HepG2 (cell line): ENCODE results near the gene ANKRD31. TPM values are rescaled to one million over a fixed set of nuclear protein-coding genes. Genes with fewer than 3 reads are reported as not detected.

Source experiments
- BCL6 ChIP-seq: IDR thresholded peaks from 2 replicates; pipeline ENCODE4 v1.6.1; 2016; ENCODE audit warnings: missing genetic modification reagents, missing compliant biosample characterization
- FOSL2 ChIP-seq: sonication (generic); formaldehyde crosslinking; IDR thresholded peaks from 2 replicates; pipeline ENCODE4 v1.4.0; 2020; ENCODE audit warnings: missing genetic modification reagents
- FOXK1 ChIP-seq: sonication (generic); formaldehyde crosslinking; IDR thresholded peaks from 2 replicates; pipeline ENCODE4 v1.4.0; 2020; ENCODE audit warnings: low read depth, missing genetic modification reagents, borderline replicate concordance
- HIC2 ChIP-seq: sonication (generic); formaldehyde crosslinking; IDR thresholded peaks from 2 replicates; pipeline ENCODE4 v1.9.0; 2022; ENCODE audit warnings: low read depth, missing genetic modification reagents
- KDM1A ChIP-seq: IDR thresholded peaks from 2 replicates; pipeline ENCODE4 v1.6.1; 2016; ENCODE audit warnings: missing compliant biosample characterization
- SMC3 ChIP-seq: IDR thresholded peaks from 2 replicates; pipeline ENCODE4 v1.6.1; 2011; ENCODE audit warnings: low read length, improper control_type of control experiment
- STAG1 ChIP-seq: sonication (generic); formaldehyde crosslinking; IDR thresholded peaks from 2 replicates; pipeline ENCODE4 v1.4.0; 2020; ENCODE audit warnings: missing genetic modification reagents
- UBTF ChIP-seq: sonication (generic); formaldehyde crosslinking; IDR thresholded peaks from 2 replicates; pipeline ENCODE4 v1.4.0; 2020; ENCODE audit warnings: mild to moderate bottlenecking, missing genetic modification reagents
- ZBTB21 ChIP-seq: sonication (generic); formaldehyde crosslinking; IDR thresholded peaks from 2 replicates; pipeline ENCODE4 v1.4.0; 2020; ENCODE audit warnings: missing genetic modification reagents
- ZFP36L2 ChIP-seq: sonication (generic); formaldehyde crosslinking; IDR thresholded peaks from 2 replicates; pipeline ENCODE4 v1.4.0; 2020; ENCODE audit warnings: missing genetic modification reagents
- ZMYM3 ChIP-seq: sonication (generic); formaldehyde crosslinking; IDR thresholded peaks from 2 replicates; pipeline ENCODE4 v1.5.1; 2020; ENCODE audit warnings: mild to moderate bottlenecking, missing genetic modification reagents
- ZMYM4 ChIP-seq: sonication (generic); formaldehyde crosslinking; IDR thresholded peaks from 2 replicates; pipeline ENCODE4 v1.8.1; 2023; ENCODE audit warnings: mild to moderate bottlenecking, missing genetic modification reagents
- ZNF274 ChIP-seq: sonication (generic); formaldehyde crosslinking; IDR thresholded peaks from 2 replicates; pipeline ENCODE4 v1.5.1; 2020; ENCODE audit warnings: mild to moderate bottlenecking, missing genetic modification reagents
- ZNF607 ChIP-seq: sonication (generic); formaldehyde crosslinking; IDR thresholded peaks from 2 replicates; pipeline ENCODE4 v1.5.1; 2020; ENCODE audit warnings: missing genetic modification reagents, mild to moderate bottlenecking, borderline replicate concordance
- ZNF629 ChIP-seq: sonication (generic); formaldehyde crosslinking; conservative IDR thresholded peaks from 2 replicates; pipeline ENCODE4 v1.5.0; 2020; ENCODE audit warnings: missing genetic modification reagents
- ZNF713 ChIP-seq: sonication (generic); formaldehyde crosslinking; IDR thresholded peaks from 2 replicates; pipeline ENCODE4 v1.4.0; 2020; ENCODE audit warnings: mild to moderate bottlenecking, missing genetic modification reagents
- polyA plus RNA-seq, 8 experiments: library from polyadenylated mRNA; depleted of rRNA in 3 of 8; stranded (reverse) in 7 of 8; unstranded in 1 of 8; fragments of >200 nt; fragmentation: Illumina TruSeq in 4 of 8; extraction: Trizol in 4 of 8; gene quantifications; 2 replicates each; pipeline versions ENCODE4 v1.2.1 to v1.2.3, GENCODE V29; 2011 to 2016; ENCODE audit warnings: low read depth in 4 of 8, missing spikeins in 1 of 8, mixed read lengths in 1 of 8; ENCODE audit not compliant: insufficient read depth in 1 of 8
- total RNA-seq, 5 experiments: library from RNA; depleted of rRNA; stranded (reverse); fragments of >200 nt; fragmentation: Illumina TruSeq; extraction: Trizol; gene quantifications; 2 replicates each; pipeline ENCODE4 v1.2.3, GENCODE V29; 2016; ENCODE audit warnings: low read depth in 1 of 5
- TF ChIP-seq, protein P1 (sequence below): sonication (generic); formaldehyde crosslinking; IDR thresholded peaks from 2 replicates; pipeline ENCODE4 v1.4.0; 2020; ENCODE audit warnings: missing genetic modification reagents, low read depth, mild to moderate bottlenecking, borderline replicate concordance
- TF ChIP-seq, protein P2 (sequence below): sonication (generic); formaldehyde crosslinking; IDR thresholded peaks from 2 replicates; pipeline ENCODE4 v1.4.0; 2020; ENCODE audit warnings: missing genetic modification reagents, mild to moderate bottlenecking, borderline replicate concordance
- TF ChIP-seq, protein P3 (sequence below): sonication (generic); formaldehyde crosslinking; IDR thresholded peaks from 2 replicates; pipeline ENCODE4 v1.5.0; 2020; ENCODE audit warnings: mild to moderate bottlenecking, missing genetic modification reagents

The ANKRD31 gene
- total and polyA plus RNA-seq, 2 of the 13 experiments (the other 11 are each of a cell fraction or from before 2014, with no cell fraction given): 0.01 to 0.09 TPM

DNA sequence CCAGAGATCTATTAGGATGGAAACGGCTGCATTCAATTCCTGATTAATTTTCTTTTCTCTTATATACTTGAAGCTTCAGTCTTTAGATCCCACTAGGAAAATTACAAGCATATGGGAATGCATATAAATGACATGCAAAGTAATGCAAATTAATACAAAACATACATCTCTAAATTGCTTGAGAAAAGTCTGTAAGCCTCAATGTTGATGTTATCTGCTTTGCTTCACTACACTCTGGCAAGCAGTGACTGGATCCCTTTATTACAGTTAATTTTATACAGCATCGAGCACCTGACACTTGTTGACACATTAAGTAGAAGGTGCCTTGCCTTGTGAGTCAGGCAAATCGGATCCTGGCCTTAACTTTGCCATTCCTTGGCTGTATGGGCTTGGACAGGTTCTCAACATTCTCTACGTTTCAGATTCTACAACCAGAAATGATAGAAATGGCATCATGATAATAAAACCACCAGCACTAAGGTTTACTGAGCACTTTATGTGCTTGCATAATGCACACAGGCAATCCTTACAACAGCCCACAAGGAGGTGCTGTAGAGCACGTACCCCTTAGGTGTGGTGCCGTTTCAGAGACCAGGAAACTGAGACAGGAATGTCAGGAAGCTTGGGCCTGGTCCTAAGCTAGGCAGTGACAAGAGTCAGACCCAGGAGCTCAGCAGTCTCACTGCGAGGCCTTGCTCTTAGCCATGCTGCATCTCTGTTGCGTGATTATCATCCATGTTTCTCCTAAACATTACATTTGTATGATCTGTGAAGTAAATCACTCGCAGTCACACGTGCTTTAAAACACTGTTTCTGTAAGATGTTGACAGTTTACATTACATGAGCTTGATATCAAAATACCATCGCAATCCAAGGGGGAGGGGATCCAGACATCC is 187.0 kb downstream of the ANKRD31 start (continued):
- TF ChIP-seq ZMYM4 (CRISPR knock-in tag): peak; percentile 58; the same call in 1 of the 2 replicates
- peak; percentile 52; the same call in 1 of the 2 replicates for TF ChIP-seq ZMYM3 (CRISPR knock-in tag)
- peak; percentile 51 for TF ChIP-seq FOSL2 (CRISPR knock-in tag)
- TF ChIP-seq HIC2: no peak
- TF ChIP-seq BCL6: peak; percentile 55; the same call in 1 of the 2 replicates
- TF ChIP-seq KDM1A (CRISPR knock-in tag): peak; percentile 79; the same call in 1 of the 2 replicates
- TF ChIP-seq ZBTB21 (CRISPR knock-in tag): no peak
- TF ChIP-seq, protein P1, sequence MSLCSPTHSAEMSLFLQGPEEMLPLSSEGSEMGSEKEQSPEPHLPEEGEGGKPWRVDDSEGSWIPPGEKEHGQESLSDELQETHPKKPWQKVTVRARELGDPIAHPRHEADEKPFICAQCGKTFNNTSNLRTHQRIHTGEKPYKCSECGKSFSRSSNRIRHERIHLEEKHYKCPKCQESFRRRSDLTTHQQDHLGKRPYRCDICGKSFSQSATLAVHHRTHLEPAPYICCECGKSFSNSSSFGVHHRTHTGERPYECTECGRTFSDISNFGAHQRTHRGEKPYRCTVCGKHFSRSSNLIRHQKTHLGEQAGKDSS (CRISPR knock-in tag): 0 out of 2 replicates have a peak, but pooled peaks have one; percentile 67
- no peak for TF ChIP-seq ZFP36L2 (CRISPR knock-in tag)
- TF ChIP-seq FOXK1 (CRISPR knock-in tag): peak; percentile 46; the same call in 1 of the 2 replicates
- no peak for TF ChIP-seq ZNF713 (CRISPR knock-in tag)
- TF ChIP-seq ZNF274 (CRISPR knock-in tag): no peak
- peak; percentile 89 for TF ChIP-seq SMC3
- TF ChIP-seq ZNF629 (CRISPR knock-in tag): peak; percentile 89
- TF ChIP-seq, protein P2, sequence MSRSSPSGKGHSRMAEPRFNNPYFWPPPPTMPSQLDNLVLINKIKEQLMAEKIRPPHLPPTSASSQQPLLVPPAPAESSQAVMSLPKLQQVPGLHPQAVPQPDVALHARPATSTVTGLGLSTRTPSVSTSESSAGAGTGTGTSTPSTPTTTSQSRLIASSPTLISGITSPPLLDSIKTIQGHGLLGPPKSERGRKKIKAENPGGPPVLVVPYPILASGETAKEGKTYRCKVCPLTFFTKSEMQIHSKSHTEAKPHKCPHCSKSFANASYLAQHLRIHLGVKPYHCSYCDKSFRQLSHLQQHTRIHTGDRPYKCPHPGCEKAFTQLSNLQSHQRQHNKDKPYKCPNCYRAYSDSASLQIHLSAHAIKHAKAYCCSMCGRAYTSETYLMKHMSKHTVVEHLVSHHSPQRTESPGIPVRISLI (CRISPR knock-in tag): no peak
- 0 out of 2 replicates have a peak, but pooled peaks have one; percentile 16 for TF ChIP-seq UBTF (CRISPR knock-in tag)
- peak; percentile 78 for TF ChIP-seq STAG1 (CRISPR knock-in tag)
- TF ChIP-seq, protein P3, sequence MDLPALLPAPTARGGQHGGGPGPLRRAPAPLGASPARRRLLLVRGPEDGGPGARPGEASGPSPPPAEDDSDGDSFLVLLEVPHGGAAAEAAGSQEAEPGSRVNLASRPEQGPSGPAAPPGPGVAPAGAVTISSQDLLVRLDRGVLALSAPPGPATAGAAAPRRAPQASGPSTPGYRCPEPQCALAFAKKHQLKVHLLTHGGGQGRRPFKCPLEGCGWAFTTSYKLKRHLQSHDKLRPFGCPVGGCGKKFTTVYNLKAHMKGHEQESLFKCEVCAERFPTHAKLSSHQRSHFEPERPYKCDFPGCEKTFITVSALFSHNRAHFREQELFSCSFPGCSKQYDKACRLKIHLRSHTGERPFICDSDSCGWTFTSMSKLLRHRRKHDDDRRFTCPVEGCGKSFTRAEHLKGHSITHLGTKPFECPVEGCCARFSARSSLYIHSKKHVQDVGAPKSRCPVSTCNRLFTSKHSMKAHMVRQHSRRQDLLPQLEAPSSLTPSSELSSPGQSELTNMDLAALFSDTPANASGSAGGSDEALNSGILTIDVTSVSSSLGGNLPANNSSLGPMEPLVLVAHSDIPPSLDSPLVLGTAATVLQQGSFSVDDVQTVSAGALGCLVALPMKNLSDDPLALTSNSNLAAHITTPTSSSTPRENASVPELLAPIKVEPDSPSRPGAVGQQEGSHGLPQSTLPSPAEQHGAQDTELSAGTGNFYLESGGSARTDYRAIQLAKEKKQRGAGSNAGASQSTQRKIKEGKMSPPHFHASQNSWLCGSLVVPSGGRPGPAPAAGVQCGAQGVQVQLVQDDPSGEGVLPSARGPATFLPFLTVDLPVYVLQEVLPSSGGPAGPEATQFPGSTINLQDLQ (CRISPR knock-in tag): no peak
- TF ChIP-seq ZNF607: no peak
